HepG2 (cell line): ENCODE data around the gene LUZP1. TPM values are rescaled to one million over a fixed set of nuclear protein-coding genes. Genes with fewer than 3 reads are reported as not detected.

Experiments used
- CCDC6 ChIP-seq: sonication (generic); formaldehyde crosslinking; IDR thresholded peaks from 2 replicates; pipeline ENCODE4 v1.8.1; 2022; ENCODE audit warnings: mild to moderate bottlenecking, missing genetic modification reagents, moderate library complexity
- DBP ChIP-seq: sonication (generic); formaldehyde crosslinking; IDR thresholded peaks from 2 replicates; pipeline ENCODE4 v1.4.0; 2020; ENCODE audit warnings: missing genetic modification reagents; ENCODE audit errors: not compliant biosample characterization
- ELK4 ChIP-seq: sonication (generic); formaldehyde crosslinking; IDR thresholded peaks from 2 replicates; pipeline ENCODE4 v1.9.0; 2021; ENCODE audit warnings: missing genetic modification reagents, borderline replicate concordance
- HDAC1 ChIP-seq: sonication (generic); formaldehyde crosslinking; IDR thresholded peaks from 2 replicates; pipeline ENCODE4 v1.5.1; 2020; ENCODE audit warnings: mild to moderate bottlenecking, missing genetic modification reagents
- HOXA3 ChIP-seq: sonication (generic); formaldehyde crosslinking; IDR thresholded peaks from 2 replicates; pipeline ENCODE4 v1.5.0; 2020; ENCODE audit warnings: missing genetic modification reagents
- MYC ChIP-seq: sonication (generic); formaldehyde crosslinking; IDR thresholded peaks from 2 replicates; pipeline ENCODE4 v1.9.0; 2021; ENCODE audit warnings: missing genetic modification reagents, borderline replicate concordance
- RFXAP ChIP-seq: sonication (generic); formaldehyde crosslinking; IDR thresholded peaks from 2 replicates; pipeline ENCODE4 v1.4.0; 2020; ENCODE audit warnings: missing genetic modification reagents, borderline replicate concordance
- RORA ChIP-seq: sonication (generic); formaldehyde crosslinking; IDR thresholded peaks from 2 replicates; pipeline ENCODE4 v1.5.0; 2020; ENCODE audit warnings: mild to moderate bottlenecking, missing genetic modification reagents, moderate library complexity
- SRF ChIP-seq: IDR thresholded peaks from 2 replicates; pipeline ENCODE4 v1.6.1; 2011; ENCODE audit warnings: mild to moderate bottlenecking, low read depth, low read length, moderate library complexity
- STAG1 ChIP-seq: sonication (generic); formaldehyde crosslinking; IDR thresholded peaks from 2 replicates; pipeline ENCODE4 v1.4.0; 2020; ENCODE audit warnings: missing genetic modification reagents
- ZC3H4 ChIP-seq: sonication (generic); formaldehyde crosslinking; IDR thresholded peaks from 2 replicates; pipeline ENCODE4 v1.4.0; 2020; ENCODE audit warnings: missing genetic modification reagents, borderline replicate concordance
- ZFY ChIP-seq: sonication (generic); formaldehyde crosslinking; IDR thresholded peaks from 2 replicates; pipeline ENCODE4 v1.4.0; 2020; ENCODE audit warnings: missing genetic modification reagents
- ZGPAT ChIP-seq: IDR thresholded peaks from 2 replicates; pipeline ENCODE4 v1.6.1; 2016; ENCODE audit warnings: mild to moderate bottlenecking
- ZIK1 ChIP-seq: sonication (generic); formaldehyde crosslinking; IDR thresholded peaks from 2 replicates; pipeline ENCODE4 v1.5.0; 2020; ENCODE audit warnings: mild to moderate bottlenecking, low read depth, missing genetic modification reagents, borderline replicate concordance
- ZNF124 ChIP-seq: sonication (generic); formaldehyde crosslinking; IDR thresholded peaks from 2 replicates; pipeline ENCODE4 v1.4.0; 2020; ENCODE audit warnings: missing genetic modification reagents
- ZNF34 ChIP-seq: sonication (generic); formaldehyde crosslinking; IDR thresholded peaks from 2 replicates; pipeline ENCODE4 v1.4.0; 2020; ENCODE audit warnings: mild to moderate bottlenecking, missing genetic modification reagents, borderline replicate concordance
- ZNF510 ChIP-seq: sonication (generic); formaldehyde crosslinking; IDR thresholded peaks from 2 replicates; pipeline ENCODE4 v1.4.0; 2020; ENCODE audit warnings: low read depth, mild to moderate bottlenecking, missing genetic modification reagents
- ZNF580 ChIP-seq: IDR thresholded peaks from 2 replicates; pipeline ENCODE4 v1.6.1; 2016; ENCODE audit warnings: low read depth, borderline replicate concordance
- ZNF672 ChIP-seq: sonication (generic); formaldehyde crosslinking; IDR thresholded peaks from 2 replicates; pipeline ENCODE4 v1.8.1; 2022; ENCODE audit warnings: missing genetic modification reagents
- ZNF691 ChIP-seq: sonication (generic); formaldehyde crosslinking; IDR thresholded peaks from 2 replicates; pipeline ENCODE4 v1.4.0; 2020; ENCODE audit warnings: missing genetic modification reagents, low read depth, mild to moderate bottlenecking, borderline replicate concordance
- ZNF710 ChIP-seq: sonication (generic); formaldehyde crosslinking; IDR thresholded peaks from 2 replicates; pipeline ENCODE4 v1.5.0; 2020; ENCODE audit warnings: mild to moderate bottlenecking, missing genetic modification reagents, borderline replicate concordance
- ZNF790 ChIP-seq: sonication (generic); formaldehyde crosslinking; IDR thresholded peaks from 2 replicates; pipeline ENCODE4 v1.8.0; 2022; ENCODE audit warnings: missing genetic modification reagents, mild to moderate bottlenecking, borderline replicate concordance
- polyA plus RNA-seq, 8 experiments: library from polyadenylated mRNA; depleted of rRNA in 3 of 8; stranded (reverse) in 7 of 8; unstranded in 1 of 8; fragments of >200 nt; fragmentation: Illumina TruSeq in 4 of 8; extraction: Trizol in 4 of 8; gene quantifications; 2 replicates each; pipeline versions ENCODE4 v1.2.1 to v1.2.3, GENCODE V29; 2011 to 2016; ENCODE audit warnings: low read depth in 4 of 8, missing spikeins in 1 of 8, mixed read lengths in 1 of 8; ENCODE audit not compliant: insufficient read depth in 1 of 8
- total RNA-seq, 5 experiments: library from RNA; depleted of rRNA; stranded (reverse); fragments of >200 nt; fragmentation: Illumina TruSeq; extraction: Trizol; gene quantifications; 2 replicates each; pipeline ENCODE4 v1.2.3, GENCODE V29; 2016; ENCODE audit warnings: low read depth in 1 of 5

LUZP1 gene
- total and polyA plus RNA-seq, 2 of the 13 experiments (the other 11 are each of a cell fraction or from before 2014, with no cell fraction given) = 6.9 to 12.7 TPM

- 0 out of 2 replicates have a peak, but pooled peaks have one; percentile 46 for TF ChIP-seq SRF
- no peak for TF ChIP-seq ZNF510
- TF ChIP-seq ZGPAT (CRISPR knock-in tag) = peak; percentile 48; the same call in 1 of the 2 replicates
- peak; percentile 30 for TF ChIP-seq STAG1 (CRISPR knock-in tag)
- TF ChIP-seq ZNF790 = peak; percentile 48; the same call in 1 of the 2 replicates
- 0 out of 2 replicates have a peak, but pooled peaks have one; percentile 68 for TF ChIP-seq ZNF124 (CRISPR knock-in tag)
- peak; percentile 61; the same call in 1 of the 2 replicates for TF ChIP-seq ZNF580 (CRISPR knock-in tag)
- TF ChIP-seq HDAC1 (CRISPR knock-in tag) = peak; percentile 96
- no peak for TF ChIP-seq RORA
- peak; percentile 53; the same call in 1 of the 2 replicates for TF ChIP-seq CCDC6
- peak; percentile 48; the same call in 1 of the 2 replicates for TF ChIP-seq ZNF691 (CRISPR knock-in tag)
- TF ChIP-seq ZNF672 (CRISPR knock-in tag) = no peak
- TF ChIP-seq MYC = peak; percentile 73; the same call in 1 of the 2 replicates
- no peak for TF ChIP-seq RFXAP (CRISPR knock-in tag)
- no peak for TF ChIP-seq ZC3H4 (CRISPR knock-in tag)
- no peak for TF ChIP-seq ZIK1
- peak; percentile 69 for TF ChIP-seq HOXA3
- no peak; the same call in 1 of the 2 replicates for TF ChIP-seq ZFY (CRISPR knock-in tag)
- peak; percentile 41; the same call in 1 of the 2 replicates for TF ChIP-seq ZNF710 (CRISPR knock-in tag)
- TF ChIP-seq DBP (CRISPR knock-in tag) = no peak
- TF ChIP-seq ZNF34 (CRISPR knock-in tag) = no peak
- no peak for TF ChIP-seq ELK4 (CRISPR knock-in tag)
Measured at GRCh38 chr1:23187637-23188036, 19.0 kb upstream of the LUZP1 start (continued).
